ENCODE data around the gene CACTIN.

DNA sequence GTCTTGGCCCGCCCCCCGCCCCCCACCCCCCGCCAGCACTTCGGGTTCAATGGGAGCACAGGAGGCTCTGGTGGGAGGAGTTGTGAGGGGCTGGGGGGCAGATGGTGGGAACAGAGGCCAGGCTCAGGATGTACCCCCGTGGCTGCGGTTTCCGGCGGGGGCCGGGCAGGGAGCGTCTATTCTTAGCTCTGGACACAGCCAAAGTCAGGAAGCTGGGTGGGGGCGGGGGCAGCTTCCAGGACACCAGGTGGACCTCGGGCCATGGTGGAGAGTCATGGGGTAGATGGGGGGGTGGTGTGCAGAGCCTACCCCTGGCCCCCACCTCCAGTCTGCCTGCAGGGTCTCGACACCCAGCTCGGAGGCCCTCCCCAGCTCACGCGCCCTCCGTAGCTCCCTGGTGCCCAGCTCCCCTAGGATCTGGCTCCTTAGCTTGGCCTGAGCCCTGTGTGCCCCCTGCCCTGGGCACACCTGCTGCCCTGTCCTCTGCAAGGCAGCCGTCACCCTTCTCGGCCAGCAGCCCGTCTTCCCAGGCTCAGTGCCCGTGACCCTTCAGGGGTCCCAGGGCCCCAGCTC is 17.8 kb downstream of the CACTIN start:
- TF ChIP-seq CTCF (IDR thresholded peaks at IDR 0.05) (no peak), POLR2A (IDR thresholded peaks at IDR 0.05) (no peak)
